ENCODE data around the gene STMN3. TPM values are rescaled to one million over a fixed set of nuclear protein-coding genes. Genes with fewer than 3 reads are reported as not detected.

STMN3 gene
- total RNA-seq, 4 donors from 2014 or later, result 7.6 to 17.4 (median 12.0) TPM

DNA sequence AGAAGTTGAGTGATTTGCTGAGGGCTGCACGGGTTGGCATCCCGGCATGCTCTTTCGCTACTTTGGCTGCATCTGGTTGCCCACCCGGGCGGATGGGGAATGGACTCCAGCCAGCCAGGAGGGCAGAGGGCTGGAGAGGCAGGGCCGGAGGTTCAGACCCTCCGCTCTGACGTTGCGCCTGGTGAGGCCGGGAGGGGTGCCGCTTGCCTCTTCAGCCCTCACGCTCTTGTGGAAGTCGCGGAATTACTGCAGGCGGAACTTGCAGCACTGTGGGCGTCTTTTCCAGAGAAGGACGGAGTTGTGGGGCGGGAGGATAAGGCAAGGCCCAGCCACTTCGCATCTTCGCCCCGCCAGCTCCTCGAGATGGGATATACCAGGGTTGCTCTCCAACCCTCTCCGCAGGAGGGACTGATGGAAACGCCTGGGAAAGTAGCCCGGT lies 5.5 kb upstream of the STMN3 start:
- TF ChIP-seq, protein P1, sequence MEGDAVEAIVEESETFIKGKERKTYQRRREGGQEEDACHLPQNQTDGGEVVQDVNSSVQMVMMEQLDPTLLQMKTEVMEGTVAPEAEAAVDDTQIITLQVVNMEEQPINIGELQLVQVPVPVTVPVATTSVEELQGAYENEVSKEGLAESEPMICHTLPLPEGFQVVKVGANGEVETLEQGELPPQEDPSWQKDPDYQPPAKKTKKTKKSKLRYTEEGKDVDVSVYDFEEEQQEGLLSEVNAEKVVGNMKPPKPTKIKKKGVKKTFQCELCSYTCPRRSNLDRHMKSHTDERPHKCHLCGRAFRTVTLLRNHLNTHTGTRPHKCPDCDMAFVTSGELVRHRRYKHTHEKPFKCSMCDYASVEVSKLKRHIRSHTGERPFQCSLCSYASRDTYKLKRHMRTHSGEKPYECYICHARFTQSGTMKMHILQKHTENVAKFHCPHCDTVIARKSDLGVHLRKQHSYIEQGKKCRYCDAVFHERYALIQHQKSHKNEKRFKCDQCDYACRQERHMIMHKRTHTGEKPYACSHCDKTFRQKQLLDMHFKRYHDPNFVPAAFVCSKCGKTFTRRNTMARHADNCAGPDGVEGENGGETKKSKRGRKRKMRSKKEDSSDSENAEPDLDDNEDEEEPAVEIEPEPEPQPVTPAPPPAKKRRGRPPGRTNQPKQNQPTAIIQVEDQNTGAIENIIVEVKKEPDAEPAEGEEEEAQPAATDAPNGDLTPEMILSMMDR (IDR thresholded peaks at IDR 0.05), result no peak
- peak; percentile 25 for ATAC-seq (ENCODE audit: low FRiP score)

DNA sequence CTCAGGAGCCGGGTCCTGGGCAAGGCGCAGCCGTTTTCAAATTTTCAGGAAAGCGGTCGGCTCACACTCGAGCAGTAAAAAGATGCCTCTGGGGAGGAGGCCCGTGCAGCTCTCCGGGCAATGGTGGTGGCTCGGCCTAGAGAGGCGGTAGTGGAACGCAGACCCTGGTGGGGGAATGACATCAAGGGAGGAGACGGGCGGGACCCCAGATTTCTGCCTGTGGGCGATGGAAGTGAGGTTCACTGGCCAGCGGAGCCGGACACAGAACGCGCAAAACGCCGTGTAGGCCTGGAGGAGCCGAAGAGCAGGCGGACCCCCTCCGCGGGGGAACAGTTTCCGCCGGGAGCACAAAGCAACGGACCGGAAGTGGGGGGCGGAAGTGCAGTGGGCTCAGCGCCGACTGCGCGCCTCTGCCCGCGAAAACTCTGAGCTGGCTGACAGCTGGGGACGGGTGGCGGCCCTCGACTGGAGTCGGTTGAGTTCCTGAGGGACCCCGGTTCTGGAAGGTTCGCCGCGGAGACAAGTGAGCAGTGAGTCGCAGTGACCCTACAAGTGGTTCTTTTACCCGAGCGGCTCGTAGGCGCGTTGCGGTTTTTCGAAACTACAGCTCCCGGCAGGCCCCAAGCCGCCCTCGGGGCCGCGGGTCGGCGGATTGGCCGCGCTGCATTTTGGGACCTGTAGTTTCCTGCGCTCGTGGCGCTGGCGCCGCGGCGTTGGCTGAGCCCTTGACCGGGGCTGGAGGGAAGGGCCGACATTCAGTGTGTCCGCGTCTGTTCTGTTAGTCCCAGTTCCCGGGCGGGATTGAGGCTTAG lies 4.9 kb upstream of the STMN3 start, which contains the start of gene RTEL1:
RTEL1 (plus strand) TSS at position 376 of the 812 bp plus-strand sequence. CDS start 1,091 bp downstream, outside the sequence.
- DNase-seq (ENCODE audit: low spot score) (peak; percentile 66), ATAC-seq (ENCODE audit: low FRiP score) (peak; percentile 85)
- TF ChIP-seq, protein P1 (IDR thresholded peaks at IDR 0.05), result no peak

More for the DNA sequence above, 5.5 kb upstream of the STMN3 start:
- no peak for DNase-seq (ENCODE audit: low spot score)

DNA sequence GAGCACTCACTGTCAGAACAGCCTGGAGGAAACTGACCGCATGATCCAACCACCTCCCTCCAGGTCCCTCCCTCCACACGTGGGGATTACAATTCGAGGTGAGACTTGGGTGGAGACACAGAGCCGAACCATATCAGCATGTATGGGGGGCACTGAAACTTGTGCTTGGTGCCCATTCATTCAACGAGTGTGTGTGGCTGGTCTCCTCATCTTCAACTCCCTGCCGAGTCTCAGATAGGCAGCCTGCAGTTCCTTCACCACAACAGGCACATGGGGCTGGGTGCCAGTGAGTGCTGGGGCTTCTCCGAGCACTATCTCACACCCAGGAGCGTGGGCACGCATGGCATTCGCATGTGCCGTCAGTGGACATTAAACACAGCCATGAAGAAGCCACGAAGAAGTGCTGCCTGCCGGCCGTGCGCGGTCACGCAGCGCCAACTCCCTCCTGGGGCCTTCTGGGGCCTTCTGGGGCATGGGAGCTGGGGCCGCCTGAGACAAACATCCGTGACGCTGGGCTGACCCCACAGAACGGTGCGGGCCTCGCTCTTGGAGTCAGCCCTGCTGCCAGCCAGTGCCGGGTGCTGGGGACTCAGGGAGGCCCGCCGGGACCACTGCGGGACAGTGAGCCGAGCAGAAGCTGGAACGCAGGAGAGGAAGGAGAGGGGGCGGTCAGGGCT lies 4.2 kb upstream of the STMN3 start:
- TF ChIP-seq, protein P1 (IDR thresholded peaks at IDR 0.05), result no peak
- DNase-seq (ENCODE audit: low spot score) (no peak), ATAC-seq (ENCODE audit: low FRiP score) (no peak)

DNA sequence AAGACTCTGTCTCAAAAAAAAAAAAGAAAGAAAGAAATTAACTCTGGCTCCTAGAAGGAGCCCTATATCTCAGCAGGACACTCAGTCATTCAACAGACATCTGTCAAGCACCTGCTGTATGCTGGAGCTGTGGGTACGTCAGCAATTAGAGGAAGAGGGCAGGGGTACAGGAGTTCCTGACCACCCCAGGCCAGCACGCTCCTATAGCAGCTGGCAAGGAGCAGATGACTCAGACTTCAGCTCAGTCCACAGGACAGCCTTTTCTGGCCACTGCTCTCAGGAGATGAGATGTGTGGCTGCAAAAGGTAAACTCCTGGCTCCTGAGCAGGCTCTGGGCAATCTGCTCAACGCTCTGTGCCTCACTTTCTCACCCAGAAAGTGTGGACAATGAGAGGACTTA lies 3.2 kb upstream of the STMN3 start:
- TF ChIP-seq, protein P1 (IDR thresholded peaks at IDR 0.05), result no peak
- DNase-seq (ENCODE audit: low spot score), result no peak
- no peak for ATAC-seq (ENCODE audit: low FRiP score)

DNA sequence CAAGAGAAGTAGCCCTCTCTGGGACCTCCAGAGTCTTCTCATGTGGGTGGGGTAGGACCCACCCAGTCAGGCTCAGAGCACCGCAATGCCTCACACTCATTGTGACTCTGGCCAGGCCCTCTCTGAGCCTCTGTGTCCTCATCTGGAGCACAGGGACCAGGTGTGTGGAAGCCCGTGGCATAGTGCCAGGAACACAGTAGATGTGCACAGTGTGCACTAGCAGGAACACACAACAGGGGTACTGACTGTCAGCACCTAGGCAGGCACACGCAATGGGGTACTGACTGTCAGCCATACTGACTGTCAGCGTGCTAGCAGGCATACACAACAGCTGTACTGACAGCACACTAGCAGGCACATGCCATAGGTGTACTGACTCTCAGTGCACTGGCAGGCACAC lies 2.0 kb upstream of the STMN3 start:
- TF ChIP-seq, protein P1 (IDR thresholded peaks at IDR 0.05), result no peak

DNA sequence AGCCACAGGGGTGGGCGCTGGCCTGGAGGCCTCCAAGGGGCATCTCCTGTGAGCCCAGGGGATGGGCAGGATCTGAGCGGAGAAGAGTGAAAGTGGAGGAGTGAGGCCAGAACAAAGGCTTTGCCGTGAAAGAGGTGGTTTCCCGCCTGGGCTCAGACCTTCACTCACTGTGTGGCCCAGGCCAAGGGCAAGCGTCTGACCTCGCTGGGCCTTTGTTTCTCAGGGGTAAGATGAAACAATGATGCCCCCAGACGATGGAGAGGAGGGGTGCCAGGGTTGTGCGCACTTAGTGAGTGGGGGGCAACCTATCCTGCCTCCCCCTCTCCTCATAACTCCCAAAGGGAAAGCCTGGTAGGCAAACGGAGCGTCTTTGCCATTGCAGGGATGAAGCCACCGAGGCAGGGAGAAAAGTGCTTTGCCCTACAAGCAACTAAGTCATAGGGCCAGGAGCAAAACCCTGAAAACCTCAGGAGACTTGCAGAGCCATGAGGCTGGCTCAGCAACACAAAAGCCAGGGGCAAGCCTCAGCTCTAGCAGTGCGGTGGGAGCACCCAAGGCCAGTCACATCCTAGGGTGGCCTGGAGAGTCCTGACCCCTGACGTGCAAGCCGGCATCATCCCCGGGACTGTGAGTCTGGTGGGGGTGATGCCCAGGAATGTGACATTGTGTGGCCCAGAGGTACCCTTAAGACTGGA lies 897 bp upstream of the STMN3 start:
- TF ChIP-seq, protein P1 (IDR thresholded peaks at IDR 0.05), result no peak
- ATAC-seq (ENCODE audit: low FRiP score), result peak; percentile 24

More for the DNA sequence above, 2.0 kb upstream of the STMN3 start:
- no peak for ATAC-seq (ENCODE audit: low FRiP score)
- DNase-seq (ENCODE audit: low spot score), result no peak

More for the DNA sequence above, 897 bp upstream of the STMN3 start:
- DNase-seq (ENCODE audit: low spot score), result no peak

Measured in omental fat pad (tissue), 4 donors.